ENCODE measurements around the gene KCNMB2.
"Not testable (repeated sequence)": the region's sequence is repeated elsewhere in the genome, so short reads cannot be mapped to it uniquely, and the experiment has no call there.

KCNMB2 gene

GRCh38 chr3:178520451-178520850 lies 15.8 kb upstream of the KCNMB2 start:
- DNase-seq, result no peak

- no peak for DNase-seq
Measured at GRCh38 chr3:178522200-178523052, 13.8 kb upstream of the KCNMB2 start.

DNA sequence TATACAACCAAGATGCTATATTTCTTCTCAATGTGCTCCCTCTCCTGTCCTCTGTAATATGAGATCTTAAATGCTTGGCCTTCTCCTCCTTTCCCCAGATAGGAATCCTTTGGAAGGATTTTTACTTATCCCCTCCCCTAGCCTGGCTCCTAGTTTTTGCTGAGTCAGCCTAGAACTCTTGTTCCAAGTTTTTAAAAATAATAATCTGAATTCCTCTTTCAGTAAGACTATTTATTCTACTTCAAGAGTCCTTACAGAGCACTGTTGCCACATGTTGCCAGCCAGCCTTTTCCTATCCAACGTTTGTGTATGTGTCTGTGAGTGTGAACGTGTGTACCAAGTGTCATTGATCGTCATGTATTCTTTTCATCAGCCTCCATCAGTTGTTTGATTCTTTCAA lies 11.0 kb upstream of the KCNMB2 start:
- DNase-seq, result no peak

- DNase-seq, result no peak
Measured at GRCh38 chr3:178526291-178526690, 9.9 kb upstream of the KCNMB2 start.

- DNase-seq, result no peak
Measured at GRCh38 chr3:178527981-178528380, 8.3 kb upstream of the KCNMB2 start.

- DNase-seq, result no peak
Measured at GRCh38 chr3:178529606-178530225, 6.5 kb upstream of the KCNMB2 start.

DNA sequence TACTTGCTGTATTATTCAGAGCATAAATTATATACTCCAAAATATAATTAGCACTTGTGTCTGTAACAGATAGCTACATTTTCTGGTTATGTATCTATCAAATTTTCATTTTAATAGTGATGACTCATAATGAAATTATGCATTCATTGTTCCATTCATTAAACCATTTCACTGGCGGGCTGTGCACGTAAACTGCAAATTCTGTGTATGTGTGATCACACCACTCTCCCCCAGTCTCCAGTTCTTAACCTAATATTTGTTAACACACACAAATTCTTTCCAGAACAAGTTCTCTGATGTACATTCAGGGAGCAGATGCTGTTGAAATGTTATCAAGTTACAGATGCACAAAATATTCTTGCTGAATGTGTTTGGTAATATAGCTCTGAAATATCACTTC lies 3.8 kb upstream of the KCNMB2 start:
- DNase-seq, result no peak

DNA sequence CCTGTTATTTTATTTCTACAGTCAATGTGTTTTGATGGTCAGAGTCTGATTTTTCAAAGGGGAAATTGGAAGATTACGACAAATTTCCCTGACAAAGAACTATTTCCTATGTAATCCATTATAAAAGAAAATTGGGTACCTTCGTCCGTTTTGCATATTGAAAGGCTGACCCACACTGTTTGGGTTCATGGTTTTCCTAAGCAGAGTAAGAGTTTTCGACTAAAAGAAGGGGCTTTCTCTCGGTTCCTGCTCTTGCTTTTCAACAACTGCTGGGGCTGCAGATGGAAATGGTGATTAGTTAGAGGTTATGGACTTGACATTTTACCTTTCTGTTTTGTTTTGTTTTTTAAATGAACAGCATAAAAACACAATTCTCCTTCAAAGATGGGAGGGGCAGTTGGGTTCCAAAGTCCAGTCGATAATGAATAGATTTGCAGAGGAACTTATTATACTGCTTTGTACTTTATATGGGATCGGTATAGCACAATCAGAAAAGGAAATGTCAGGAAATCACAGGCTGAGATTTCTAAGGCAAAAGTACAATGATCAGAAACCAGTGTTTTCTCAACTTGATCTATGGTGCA lies 978 bp downstream of the KCNMB2 start:
- no peak for DNase-seq

GRCh38 chr3:178538056-178538455 lies 1.8 kb downstream of the KCNMB2 start:
- DNase-seq, result no peak

DNA sequence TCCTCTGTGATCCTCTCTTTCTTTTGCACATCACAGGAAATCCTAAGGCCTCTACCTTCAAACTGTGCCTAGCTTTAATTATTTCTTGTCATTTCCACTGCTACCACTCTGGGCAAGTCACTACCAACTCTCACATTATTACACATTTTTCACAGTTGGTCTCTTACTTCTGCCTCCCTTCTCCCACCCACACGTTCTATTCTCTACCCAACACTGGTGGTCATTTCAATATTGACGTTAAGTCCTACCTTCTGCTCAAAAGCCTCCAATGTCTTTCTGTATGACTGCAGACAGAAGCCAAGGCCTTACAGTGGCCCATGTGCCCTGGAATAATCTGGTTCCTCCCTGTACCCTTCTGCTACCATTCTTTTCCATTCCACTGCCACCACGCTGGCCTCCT lies 3.9 kb downstream of the KCNMB2 start:
- no peak for DNase-seq

DNA sequence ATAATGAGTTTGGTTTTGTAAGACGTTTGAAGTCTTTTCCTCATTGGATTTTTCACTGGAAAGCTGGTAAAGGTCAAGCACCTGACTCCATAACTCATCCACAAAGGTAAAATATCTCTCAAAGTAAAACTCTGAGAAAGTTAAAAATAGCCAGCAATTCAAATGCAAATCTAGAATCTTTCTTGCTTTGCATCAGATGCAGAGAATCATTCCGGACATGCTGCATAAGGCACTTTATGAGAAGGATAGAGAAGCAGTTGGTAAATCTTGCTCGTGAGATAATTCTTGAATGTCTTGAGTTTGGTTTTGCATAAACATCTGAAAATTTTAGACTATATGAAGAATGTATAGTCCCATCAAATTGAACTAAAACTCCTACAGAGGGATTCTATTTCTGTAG lies 9.1 kb downstream of the KCNMB2 start:
- no peak for DNase-seq

DNA sequence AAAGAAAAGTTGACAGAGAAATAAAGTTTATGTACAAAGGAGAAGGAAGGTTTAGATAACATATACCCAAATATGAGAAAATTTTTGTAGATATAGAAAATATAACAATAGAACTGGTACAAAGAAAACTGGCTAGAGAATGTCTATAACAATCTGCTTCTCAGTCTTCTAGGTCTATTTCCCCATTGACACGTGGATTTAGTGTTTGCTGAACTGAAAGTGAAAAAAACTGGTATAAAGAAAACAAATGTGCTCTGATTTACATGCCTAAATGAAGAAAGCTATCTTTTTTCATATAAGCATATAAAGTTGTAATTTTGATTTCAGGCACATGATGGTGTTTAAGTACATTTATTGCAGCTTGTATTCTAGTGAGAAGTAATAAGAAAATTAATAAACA lies 9.8 kb downstream of the KCNMB2 start:
- DNase-seq, result no peak

- not testable (repeated sequence) for DNase-seq
Measured at GRCh38 chr3:178549426-178549825, 13.2 kb downstream of the KCNMB2 start.

GRCh38 chr3:178551916-178552321 lies 15.7 kb downstream of the KCNMB2 start:
- no peak for DNase-seq

DNA sequence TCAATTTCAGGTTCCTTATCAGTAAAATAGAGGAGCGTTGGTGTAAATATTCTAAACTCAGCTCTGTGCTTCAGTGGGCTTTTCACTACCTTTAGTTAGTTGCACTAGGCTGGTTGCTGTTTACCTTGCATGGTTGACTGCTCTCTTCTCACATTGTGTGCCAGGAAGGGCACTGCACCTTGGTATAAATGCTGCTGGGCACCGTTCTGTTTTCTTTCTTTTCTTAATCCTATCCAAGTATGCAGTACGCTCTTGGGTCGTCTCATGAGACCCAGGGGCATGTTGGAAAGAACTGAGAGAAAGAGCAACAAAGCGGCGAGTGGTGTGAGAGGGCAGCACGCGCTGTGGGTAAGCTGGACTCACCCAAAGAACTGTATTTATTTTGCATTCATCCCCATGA lies 22.4 kb downstream of the KCNMB2 start:
- no peak for DNase-seq

DNA sequence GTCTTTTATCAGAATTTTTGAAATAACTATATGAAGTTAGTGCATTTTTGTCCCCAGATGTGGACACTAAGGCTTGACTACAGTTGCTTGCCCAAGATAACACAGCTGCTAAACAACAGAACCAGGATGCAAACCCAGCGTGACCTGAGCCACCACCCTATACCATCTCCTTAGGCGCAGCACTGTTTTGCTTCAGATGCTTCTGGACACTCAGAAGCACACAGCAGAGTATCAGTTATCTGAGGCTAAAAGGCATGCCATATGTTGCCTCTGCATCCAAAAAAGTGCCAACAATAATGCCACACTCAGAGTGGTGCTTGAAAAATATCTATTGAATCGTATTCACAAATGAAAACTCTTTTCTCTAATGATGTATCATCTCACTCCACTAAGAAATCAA lies 24.5 kb downstream of the KCNMB2 start:
- DNase-seq, result no peak

DNA sequence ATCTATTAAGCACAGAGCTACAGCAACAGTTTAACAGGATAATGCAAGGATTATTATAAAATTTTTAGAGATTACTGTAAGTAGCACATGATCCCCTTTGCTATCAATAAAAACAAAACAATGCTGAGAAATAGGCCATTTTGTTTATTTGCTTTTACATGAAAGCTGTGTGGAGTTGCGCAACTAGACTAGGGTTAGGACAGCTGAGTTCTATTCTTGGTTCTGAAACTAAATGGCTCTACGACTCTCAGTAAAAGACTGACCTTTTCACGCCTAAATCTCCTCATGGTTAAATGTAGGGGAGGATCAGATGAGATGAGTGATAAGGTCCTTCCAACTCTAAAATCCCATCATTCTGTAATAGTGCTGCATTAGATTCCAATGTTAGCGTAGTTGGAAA lies 25.0 kb downstream of the KCNMB2 start:
- DNase-seq, result no peak

GRCh38 chr3:178562143-178562946 lies 26.1 kb downstream of the KCNMB2 start:
- no peak for DNase-seq

DNA sequence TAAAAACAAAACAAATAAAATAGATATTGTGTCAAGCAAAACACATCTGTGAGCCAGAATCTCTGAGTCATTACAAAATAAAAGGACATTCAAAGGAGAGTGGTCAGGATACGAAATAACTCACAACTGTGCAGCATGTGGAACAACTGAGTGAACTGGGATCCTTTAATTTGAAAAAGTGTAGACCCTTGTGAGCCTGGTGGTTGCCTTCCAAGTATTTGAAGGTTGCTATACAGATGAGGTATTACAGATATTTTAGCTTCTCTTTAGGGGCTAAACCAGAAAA lies 26.7 kb downstream of the KCNMB2 start:
- DNase-seq, result no peak

- DNase-seq, result no peak
Measured at GRCh38 chr3:178567611-178568010, 31.4 kb downstream of the KCNMB2 start.

DNA sequence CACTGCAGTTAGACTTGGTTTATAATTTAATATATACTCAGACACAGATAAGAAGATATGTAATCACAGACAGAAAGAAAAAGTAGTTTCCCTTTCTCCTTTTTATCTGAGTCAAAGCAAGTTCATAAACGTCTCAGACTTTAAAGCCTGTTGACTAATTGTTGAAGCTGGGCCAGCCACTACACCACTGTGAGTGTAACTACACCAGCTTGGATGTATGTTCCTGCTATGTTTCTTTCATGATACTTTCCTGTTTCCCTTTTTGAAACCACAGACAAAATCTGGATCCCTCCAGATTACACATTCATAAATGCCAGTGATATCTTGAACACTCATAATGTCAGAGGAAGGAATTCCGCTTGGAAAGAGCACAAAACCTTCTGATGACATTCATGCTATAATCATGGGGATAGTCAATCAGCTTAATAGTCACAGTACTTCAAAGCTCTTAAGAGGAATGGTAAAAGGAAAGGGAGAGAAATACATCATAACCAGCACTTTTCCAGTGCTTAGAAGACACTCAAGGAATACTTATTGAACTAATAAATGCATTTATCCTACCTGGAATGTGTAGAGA lies 32.0 kb downstream of the KCNMB2 start:
- no peak for DNase-seq

DNA sequence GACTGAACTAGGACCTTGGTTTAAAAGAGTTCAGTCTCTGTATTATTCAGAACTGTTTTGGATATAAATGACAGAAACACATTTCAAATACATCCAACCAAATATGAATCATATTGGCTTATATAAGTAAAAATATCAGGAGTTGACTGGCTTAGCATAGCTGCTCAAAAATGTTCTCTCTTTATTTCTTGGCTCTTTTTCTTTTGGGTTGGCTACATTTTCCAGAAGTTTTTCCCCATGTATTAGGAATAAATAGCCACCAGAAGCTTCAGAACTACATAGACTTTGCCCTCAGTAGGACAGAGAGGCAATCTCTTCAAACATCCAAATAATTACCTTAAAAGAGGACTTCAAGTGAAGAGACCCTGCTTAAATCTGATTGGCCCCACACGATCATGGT lies 32.7 kb downstream of the KCNMB2 start:
- DNase-seq, result no peak

DNA sequence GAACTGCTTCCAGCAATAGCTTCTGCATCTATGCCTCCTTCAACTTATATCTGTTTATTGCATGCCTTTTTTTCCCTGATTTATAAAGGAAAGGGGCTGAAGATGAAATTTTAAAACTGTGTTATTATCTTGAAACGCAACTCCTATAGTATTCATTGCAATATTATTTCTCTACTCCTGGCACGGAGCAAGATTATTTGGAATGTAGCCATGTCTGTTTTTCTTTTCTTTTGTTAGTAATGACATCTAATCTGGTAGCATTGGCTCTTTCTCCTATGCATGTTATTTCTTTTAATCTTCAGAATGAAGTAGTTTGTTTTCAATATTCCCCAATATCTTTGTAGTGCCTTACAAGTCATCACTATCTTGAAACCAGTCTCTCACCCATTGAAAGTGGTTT lies 33.6 kb downstream of the KCNMB2 start:
- DNase-seq, result no peak
